Measurements from ENCODE around the gene SCNN1G.

Gene SCNN1G

DNA sequence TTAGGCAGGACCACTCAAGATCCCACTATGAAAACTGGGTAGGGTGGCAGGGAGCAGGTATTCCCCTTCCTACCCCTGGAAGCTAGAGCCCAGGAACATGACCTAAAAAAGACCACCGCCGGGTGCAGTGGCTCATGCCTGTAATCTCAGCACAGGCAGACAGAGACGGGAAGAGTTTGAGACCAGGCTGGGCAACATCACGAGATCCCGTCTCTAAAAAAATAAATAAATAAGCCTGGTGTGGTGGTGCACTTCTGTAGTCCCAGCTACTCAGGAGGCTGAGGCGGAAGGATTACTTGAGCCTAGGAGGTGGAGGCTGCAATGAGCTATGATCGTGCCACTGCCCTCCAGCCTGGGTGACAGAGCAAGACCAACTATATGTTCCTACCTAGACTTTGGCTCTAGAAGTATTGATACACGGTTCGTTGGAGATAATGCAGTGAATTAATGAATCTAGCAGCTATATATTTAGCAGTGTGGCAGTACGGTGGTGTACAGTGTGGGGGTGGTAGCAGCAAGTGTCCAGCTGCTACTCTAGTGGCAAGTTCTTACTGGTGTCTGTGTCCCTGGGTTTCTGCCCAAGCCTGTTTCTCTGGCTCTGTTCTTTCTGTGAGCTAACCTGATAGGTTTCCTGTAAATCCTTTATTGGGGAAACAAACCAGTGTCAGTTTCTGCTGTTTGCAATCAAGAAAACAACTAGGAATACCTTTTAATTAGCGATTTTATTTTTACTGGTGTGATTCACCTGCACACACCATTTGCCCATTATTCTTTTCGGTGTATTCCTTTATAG lies 30.0 kb upstream of the SCNN1G start:
- H3K27ac ChIP-seq (ENCODE audit: insufficient read depth, low read length, poor library complexity, severe bottlenecking) = no peak overlapping the region
- H3K36me3 ChIP-seq (ENCODE audit: control insufficient read depth, insufficient read depth, low read length) = no peaks in the 10 kb centered on the region
- H3K9me3 ChIP-seq (ENCODE audit: control insufficient read depth, low read length) = no peaks in the 10 kb centered on the region
- DNase-seq = no peak
- no peaks in the 10 kb centered on the region for H3K27me3 ChIP-seq (replicated peaks; ENCODE audit: control insufficient read depth, insufficient read depth, low read length, poor library complexity, severe bottlenecking)
- H3K4me3 ChIP-seq (ENCODE audit: insufficient read depth, low read depth, low read length, poor library complexity, severe bottlenecking) = no peak overlapping the region
- peaks cover 7% of the 10 kb centered on the region for H3K4me1 ChIP-seq (ENCODE audit: control insufficient read depth, insufficient read depth, low read length, poor library complexity, severe bottlenecking)

DNA sequence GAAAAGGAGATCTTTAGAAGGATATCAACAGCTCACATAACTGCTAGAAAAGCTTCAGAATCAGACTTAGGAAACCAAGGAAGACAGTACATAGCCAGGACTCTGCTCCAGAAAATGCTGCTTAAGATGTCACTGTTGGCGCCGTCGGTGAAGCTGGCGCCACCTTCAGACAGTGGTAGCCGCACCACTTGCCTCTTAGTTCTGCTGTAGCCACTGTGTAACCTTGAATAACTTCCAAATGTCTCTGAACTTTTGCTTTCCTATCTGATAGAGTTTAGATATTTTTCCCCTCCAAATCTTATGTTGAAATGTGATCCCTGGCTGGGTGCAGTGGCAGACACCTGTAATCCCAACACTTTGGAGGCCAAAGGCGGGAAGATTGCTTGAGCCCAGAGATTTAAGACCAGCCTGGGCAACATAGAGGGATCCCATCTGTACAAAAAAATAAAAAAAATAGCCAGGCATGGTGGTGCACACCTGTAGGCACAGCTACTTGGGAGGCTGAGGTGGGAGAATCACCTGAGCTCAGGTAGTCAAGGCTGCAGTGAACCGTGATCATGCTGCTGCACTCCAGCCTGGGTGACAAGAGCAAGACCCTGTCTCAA lies 27.0 kb upstream of the SCNN1G start:
- no peaks in the 10 kb centered on the region for H3K36me3 ChIP-seq (ENCODE audit: control insufficient read depth, insufficient read depth, low read length)
- H3K27ac ChIP-seq (ENCODE audit: insufficient read depth, low read length, poor library complexity, severe bottlenecking) = no peak overlapping the region
- no peaks in the 10 kb centered on the region for H3K27me3 ChIP-seq (replicated peaks; ENCODE audit: control insufficient read depth, insufficient read depth, low read length, poor library complexity, severe bottlenecking)
- no peak overlapping the region for H3K4me3 ChIP-seq (ENCODE audit: insufficient read depth, low read depth, low read length, poor library complexity, severe bottlenecking)
- no peak for DNase-seq
- no peaks in the 10 kb centered on the region for H3K9me3 ChIP-seq (ENCODE audit: control insufficient read depth, low read length)
- no peaks in the 10 kb centered on the region for H3K4me1 ChIP-seq (ENCODE audit: control insufficient read depth, insufficient read depth, low read length, poor library complexity, severe bottlenecking)

DNA sequence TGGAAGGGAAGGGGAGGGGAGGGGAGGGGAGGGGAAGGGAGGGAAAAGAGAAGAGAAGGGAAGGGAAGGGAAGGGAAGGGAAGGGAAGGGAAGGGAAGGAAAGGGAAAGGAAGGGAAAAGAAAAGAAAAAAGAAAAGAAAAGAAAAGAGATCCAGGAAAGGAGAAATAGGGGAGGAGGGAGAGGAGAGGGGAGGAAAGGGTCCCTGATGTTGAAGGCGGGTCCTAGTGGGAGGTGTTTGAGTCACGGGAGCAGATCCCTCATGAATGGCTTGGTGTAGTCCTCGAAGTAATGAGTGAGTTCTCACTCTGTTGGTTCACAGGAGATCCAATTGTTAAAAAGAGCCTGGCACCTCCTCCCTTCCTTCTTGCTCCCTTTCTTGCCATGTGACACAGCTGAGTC lies 26.4 kb upstream of the SCNN1G start:
- no peak overlapping the region for H3K4me3 ChIP-seq (ENCODE audit: insufficient read depth, low read depth, low read length, poor library complexity, severe bottlenecking)
- H3K27ac ChIP-seq (ENCODE audit: insufficient read depth, low read length, poor library complexity, severe bottlenecking) = no peak overlapping the region
- H3K36me3 ChIP-seq (ENCODE audit: control insufficient read depth, insufficient read depth, low read length) = no peaks in the 10 kb centered on the region
- H3K9me3 ChIP-seq (ENCODE audit: control insufficient read depth, low read length) = no peaks in the 10 kb centered on the region
- no peaks in the 10 kb centered on the region for H3K27me3 ChIP-seq (replicated peaks; ENCODE audit: control insufficient read depth, insufficient read depth, low read length, poor library complexity, severe bottlenecking)
- H3K4me1 ChIP-seq (ENCODE audit: control insufficient read depth, insufficient read depth, low read length, poor library complexity, severe bottlenecking) = no peaks in the 10 kb centered on the region
- DNase-seq = no peak

- no peaks in the 10 kb centered on the region for H3K4me1 ChIP-seq (ENCODE audit: control insufficient read depth, insufficient read depth, low read length, poor library complexity, severe bottlenecking)
- no peak for DNase-seq
- H3K27ac ChIP-seq (ENCODE audit: insufficient read depth, low read length, poor library complexity, severe bottlenecking) = no peak overlapping the region
- H3K36me3 ChIP-seq (ENCODE audit: control insufficient read depth, insufficient read depth, low read length) = no peaks in the 10 kb centered on the region
- H3K9me3 ChIP-seq (ENCODE audit: control insufficient read depth, low read length) = no peaks in the 10 kb centered on the region
- no peak overlapping the region for H3K4me3 ChIP-seq (ENCODE audit: insufficient read depth, low read depth, low read length, poor library complexity, severe bottlenecking)
- H3K27me3 ChIP-seq (replicated peaks; ENCODE audit: control insufficient read depth, insufficient read depth, low read length, poor library complexity, severe bottlenecking) = no peaks in the 10 kb centered on the region
These were observed 25.5 kb upstream of the SCNN1G start for GRCh38 chr16:23156946-23157460.

DNA sequence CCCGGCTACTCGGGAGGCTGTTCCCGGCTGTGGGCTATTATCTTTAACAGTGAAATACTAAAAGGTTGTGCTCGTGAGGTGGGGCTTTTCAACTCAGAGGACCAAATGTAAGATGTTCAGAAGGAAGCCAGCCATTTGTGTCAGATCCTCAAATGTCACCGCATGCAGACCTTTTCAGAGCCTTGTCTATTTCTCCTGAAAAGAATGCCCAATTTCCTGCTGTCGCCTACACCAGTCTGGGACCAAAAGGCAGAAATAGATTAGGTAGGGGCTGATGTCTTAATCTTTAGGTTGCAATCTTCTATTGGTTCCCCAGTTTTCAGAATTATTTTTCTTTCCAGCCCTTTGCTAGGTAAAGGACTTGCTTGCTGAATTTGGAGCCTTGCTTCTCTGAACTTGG lies 24.4 kb upstream of the SCNN1G start:
- no peak for DNase-seq
- H3K36me3 ChIP-seq (ENCODE audit: control insufficient read depth, insufficient read depth, low read length) = no peaks in the 10 kb centered on the region
- H3K4me1 ChIP-seq (ENCODE audit: control insufficient read depth, insufficient read depth, low read length, poor library complexity, severe bottlenecking) = no peaks in the 10 kb centered on the region
- no peaks in the 10 kb centered on the region for H3K27me3 ChIP-seq (replicated peaks; ENCODE audit: control insufficient read depth, insufficient read depth, low read length, poor library complexity, severe bottlenecking)
- H3K9me3 ChIP-seq (ENCODE audit: control insufficient read depth, low read length) = no peaks in the 10 kb centered on the region
- no peak overlapping the region for H3K27ac ChIP-seq (ENCODE audit: insufficient read depth, low read length, poor library complexity, severe bottlenecking)
- H3K4me3 ChIP-seq (ENCODE audit: insufficient read depth, low read depth, low read length, poor library complexity, severe bottlenecking) = no peak overlapping the region

DNA sequence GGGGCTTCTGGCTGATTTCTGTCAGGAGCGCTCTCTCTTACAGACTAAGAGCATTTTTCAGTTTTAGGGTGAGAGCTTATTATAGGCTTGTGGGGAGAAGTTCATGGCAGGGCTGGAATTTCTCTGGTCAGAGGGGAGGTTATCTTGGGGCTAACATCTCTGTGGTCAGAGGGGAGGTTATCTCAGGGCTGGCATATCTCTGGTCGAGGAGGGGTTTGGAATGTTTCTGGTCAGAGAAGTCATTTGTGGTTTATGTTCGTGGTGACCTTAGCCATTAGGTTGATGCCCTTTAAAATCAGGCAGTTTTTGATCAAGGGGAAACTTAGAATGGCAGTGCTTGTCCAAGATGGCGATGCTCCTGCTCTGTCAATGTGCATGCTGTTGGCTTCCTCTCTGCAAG lies 22.5 kb upstream of the SCNN1G start:
- H3K4me3 ChIP-seq (ENCODE audit: insufficient read depth, low read depth, low read length, poor library complexity, severe bottlenecking) = no peak overlapping the region
- no peaks in the 10 kb centered on the region for H3K36me3 ChIP-seq (ENCODE audit: control insufficient read depth, insufficient read depth, low read length)
- no peak for DNase-seq
- H3K27me3 ChIP-seq (replicated peaks; ENCODE audit: control insufficient read depth, insufficient read depth, low read length, poor library complexity, severe bottlenecking) = no peaks in the 10 kb centered on the region
- no peaks in the 10 kb centered on the region for H3K9me3 ChIP-seq (ENCODE audit: control insufficient read depth, low read length)
- H3K4me1 ChIP-seq (ENCODE audit: control insufficient read depth, insufficient read depth, low read length, poor library complexity, severe bottlenecking) = no peaks in the 10 kb centered on the region
- H3K27ac ChIP-seq (ENCODE audit: insufficient read depth, low read length, poor library complexity, severe bottlenecking) = no peak overlapping the region

GRCh38 chr16:23160574-23160973 lies 22.0 kb upstream of the SCNN1G start:
- Histone ChIP-seq H3K27ac (ENCODE audit: insufficient read depth, low read length, poor library complexity, severe bottlenecking) (no peak overlapping the region), H3K36me3 (ENCODE audit: control insufficient read depth, insufficient read depth, low read length) (no peaks in the 10 kb centered on the region), H3K4me3 (ENCODE audit: insufficient read depth, low read depth, low read length, poor library complexity, severe bottlenecking) (no peak overlapping the region), H3K4me1 (ENCODE audit: control insufficient read depth, insufficient read depth, low read length, poor library complexity, severe bottlenecking) (no peaks in the 10 kb centered on the region), H3K27me3 (replicated peaks; ENCODE audit: control insufficient read depth, insufficient read depth, low read length, poor library complexity, severe bottlenecking) (no peaks in the 10 kb centered on the region), H3K9me3 (ENCODE audit: control insufficient read depth, low read length) (no peaks in the 10 kb centered on the region)
- no peak for DNase-seq

- Histone ChIP-seq H3K9me3 (ENCODE audit: control insufficient read depth, low read length) (no peaks in the 10 kb centered on the region), H3K27me3 (replicated peaks; ENCODE audit: control insufficient read depth, insufficient read depth, low read length, poor library complexity, severe bottlenecking) (peaks cover 4% of the 10 kb centered on the region), H3K27ac (ENCODE audit: insufficient read depth, low read length, poor library complexity, severe bottlenecking) (no peak overlapping the region), H3K4me3 (ENCODE audit: insufficient read depth, low read depth, low read length, poor library complexity, severe bottlenecking) (no peak overlapping the region), H3K4me1 (ENCODE audit: control insufficient read depth, insufficient read depth, low read length, poor library complexity, severe bottlenecking) (no peaks in the 10 kb centered on the region), H3K36me3 (ENCODE audit: control insufficient read depth, insufficient read depth, low read length) (no peaks in the 10 kb centered on the region)
- no peak for DNase-seq
These were observed 18.6 kb upstream of the SCNN1G start for GRCh38 chr16:23163921-23164320.

- Histone ChIP-seq H3K4me1 (ENCODE audit: control insufficient read depth, insufficient read depth, low read length, poor library complexity, severe bottlenecking) (no peaks in the 10 kb centered on the region), H3K27ac (ENCODE audit: insufficient read depth, low read length, poor library complexity, severe bottlenecking) (no peak overlapping the region), H3K27me3 (replicated peaks; ENCODE audit: control insufficient read depth, insufficient read depth, low read length, poor library complexity, severe bottlenecking) (peaks cover 4% of the 10 kb centered on the region), H3K36me3 (ENCODE audit: control insufficient read depth, insufficient read depth, low read length) (no peaks in the 10 kb centered on the region), H3K4me3 (ENCODE audit: insufficient read depth, low read depth, low read length, poor library complexity, severe bottlenecking) (no peak overlapping the region), H3K9me3 (ENCODE audit: control insufficient read depth, low read length) (no peaks in the 10 kb centered on the region)
- no peak for DNase-seq
These were observed 17.8 kb upstream of the SCNN1G start for GRCh38 chr16:23164736-23165135.

GRCh38 chr16:23172583-23172982 lies 10.0 kb upstream of the SCNN1G start:
- no peak overlapping the region for H3K4me3 ChIP-seq (ENCODE audit: insufficient read depth, low read depth, low read length, poor library complexity, severe bottlenecking)
- H3K27me3 ChIP-seq (replicated peaks; ENCODE audit: control insufficient read depth, insufficient read depth, low read length, poor library complexity, severe bottlenecking) = peaks cover 2% of the 10 kb centered on the region
- H3K36me3 ChIP-seq (ENCODE audit: control insufficient read depth, insufficient read depth, low read length) = no peaks in the 10 kb centered on the region
- no peaks in the 10 kb centered on the region for H3K4me1 ChIP-seq (ENCODE audit: control insufficient read depth, insufficient read depth, low read length, poor library complexity, severe bottlenecking)
- no peaks in the 10 kb centered on the region for H3K9me3 ChIP-seq (ENCODE audit: control insufficient read depth, low read length)
- H3K27ac ChIP-seq (ENCODE audit: insufficient read depth, low read length, poor library complexity, severe bottlenecking) = no peak overlapping the region
- no peak for DNase-seq

Measured in effector memory CD4-positive, alpha-beta T cell (primary cell).